ENCODE measurements around the gene SLC13A5. TPM values are rescaled to one million over a fixed set of nuclear protein-coding genes. Genes with fewer than 3 reads are reported as not detected.

SLC13A5 gene
- total RNA-seq, 2 donors from 2014 or later, result not detected

- no peak overlapping the region for H3K27ac ChIP-seq
- no peak overlapping the region for H3K4me3 ChIP-seq
- DNase-seq (ENCODE audit: low spot score), result no peak
- H3K36me3 ChIP-seq, result no peaks in the 10 kb centered on the region
- TF ChIP-seq CTCF (IDR thresholded peaks at IDR 0.05), result no peak
- H3K27me3 ChIP-seq, result peaks cover 0 to 15% of the 10 kb centered on the region in 2 donors
- peaks cover 0 to 13% of the 10 kb centered on the region in 2 donors for H3K4me1 ChIP-seq
- peaks cover 0 to 10% of the 10 kb centered on the region in 2 donors for H3K9me3 ChIP-seq
Observed at GRCh38 chr17:6711081-6711674, 2.0 kb downstream of the SLC13A5 start.

DNA sequence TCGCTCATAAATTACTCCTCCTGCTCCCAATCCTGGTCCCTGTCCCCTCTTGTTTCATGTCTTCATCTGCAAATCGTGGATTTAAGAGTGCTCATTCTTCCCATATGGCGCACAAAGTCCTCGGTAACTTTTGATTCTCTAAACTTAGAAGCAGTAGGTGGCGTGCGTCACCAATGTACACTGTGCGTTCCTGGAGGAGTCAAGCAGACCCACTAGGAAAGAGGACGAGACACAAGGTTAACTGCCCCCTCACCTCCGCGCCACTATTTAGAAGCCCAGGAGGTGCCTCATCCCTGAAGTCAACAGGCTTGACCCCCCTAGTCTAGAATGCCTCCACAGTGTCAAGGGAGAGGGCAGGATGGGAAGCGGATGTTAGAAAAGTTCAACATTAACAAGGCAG lies 2.9 kb downstream of the SLC13A5 start:
- Histone ChIP-seq H3K27me3 (peaks cover 0 to 15% of the 10 kb centered on the region in 2 donors), H3K36me3 (no peaks in the 10 kb centered on the region), H3K9me3 (peaks cover 0 to 10% of the 10 kb centered on the region in 2 donors), H3K4me3 (no peak overlapping the region), H3K4me1 (peaks cover 0 to 13% of the 10 kb centered on the region in 2 donors), H3K27ac (no peak overlapping the region)
- DNase-seq (ENCODE audit: low spot score), result no peak
- TF ChIP-seq CTCF (IDR thresholded peaks at IDR 0.05), result no peak

DNA sequence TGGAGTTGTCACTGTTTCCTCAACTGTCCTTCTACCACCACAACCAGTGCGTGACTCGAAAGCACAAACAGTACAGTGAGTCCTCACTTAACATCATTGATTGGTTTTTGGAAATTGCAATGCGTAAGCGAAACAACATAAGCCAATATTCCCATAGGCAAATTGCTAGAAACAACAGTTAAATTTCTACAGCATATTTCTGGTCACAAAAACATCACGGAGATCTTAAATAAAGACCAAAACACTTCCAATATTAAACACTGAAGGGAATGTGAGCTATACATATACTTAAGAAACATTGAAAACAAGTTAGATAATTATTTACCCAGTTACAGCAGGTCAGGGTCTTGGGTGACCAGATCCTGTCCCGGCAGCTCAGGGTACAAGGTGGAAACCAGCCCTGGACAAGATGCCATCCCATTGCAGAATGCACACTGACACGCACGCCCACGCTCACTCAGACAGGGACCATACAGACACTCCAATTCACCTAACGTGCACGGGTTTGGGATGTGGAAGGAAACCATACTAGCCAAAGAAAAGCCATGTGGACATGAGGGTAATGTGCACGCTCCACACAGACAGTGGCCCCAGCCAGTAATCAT lies 4.7 kb downstream of the SLC13A5 start:
- Histone ChIP-seq H3K4me1 (peaks cover 0 to 8% of the 10 kb centered on the region in 2 donors), H3K27ac (no peak overlapping the region), H3K9me3 (no peaks in the 10 kb centered on the region), H3K4me3 (no peak overlapping the region), H3K27me3 (peaks cover 0 to 12% of the 10 kb centered on the region in 2 donors), H3K36me3 (no peaks in the 10 kb centered on the region)
- no peak for DNase-seq (ENCODE audit: low spot score)
- TF ChIP-seq CTCF (IDR thresholded peaks at IDR 0.05), result no peak

GRCh38 chr17:6706996-6707395 lies 6.2 kb downstream of the SLC13A5 start:
- Histone ChIP-seq H3K4me3 (no peak overlapping the region), H3K9me3 (no peaks in the 10 kb centered on the region), H3K36me3 (no peaks in the 10 kb centered on the region), H3K27me3 (no peaks in the 10 kb centered on the region), H3K4me1 (no peaks in the 10 kb centered on the region), H3K27ac (no peak overlapping the region)
- no peak for TF ChIP-seq CTCF (IDR thresholded peaks at IDR 0.05)
- DNase-seq (ENCODE audit: low spot score), result no peak

DNA sequence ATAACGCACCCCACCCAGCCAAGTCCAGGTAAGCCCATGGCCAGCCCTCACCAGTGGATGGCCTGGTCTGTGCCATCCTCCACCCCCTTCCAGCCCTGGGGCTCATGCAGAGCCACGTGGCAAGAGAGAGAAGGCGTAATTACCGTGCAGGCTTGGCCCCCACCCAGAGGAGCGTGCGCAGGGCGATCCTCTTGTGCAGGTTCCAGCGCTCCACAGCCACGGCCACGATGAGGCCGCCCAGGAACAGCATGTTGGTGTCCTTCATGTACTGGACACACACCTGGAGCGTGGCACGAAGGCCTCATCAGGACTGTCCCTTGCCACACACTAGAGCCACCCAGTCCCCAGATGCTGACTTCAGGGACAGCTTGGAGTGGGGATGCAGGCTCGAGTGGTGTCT lies 6.7 kb downstream of the SLC13A5 start:
- DNase-seq (ENCODE audit: low spot score), result no peak
- H3K36me3 ChIP-seq, result no peaks in the 10 kb centered on the region
- no peak overlapping the region for H3K27ac ChIP-seq
- H3K4me1 ChIP-seq, result no peaks in the 10 kb centered on the region
- H3K4me3 ChIP-seq, result no peak overlapping the region
- H3K27me3 ChIP-seq, result no peaks in the 10 kb centered on the region
- H3K9me3 ChIP-seq, result no peaks in the 10 kb centered on the region
- no peak for TF ChIP-seq CTCF (IDR thresholded peaks at IDR 0.05)

All from right atrium auricular region (tissue), 2 donors.